Mucosa of descending colon (tissue), 3 donors: ENCODE measurements around the gene MARK3. TPM values are rescaled to one million over a fixed set of nuclear protein-coding genes. Genes with fewer than 3 reads are reported as not detected.

Experiments
- ATAC-seq: fragments of 200-7000 bp; cut with Tn5 transposase; one replicate; pipeline ENCODE4 v1.9.1; 2020; ENCODE audit warnings: mild to moderate bottlenecking, moderate library complexity
- DNase-seq, 3 donors: peaks; one replicate each; pipeline ENCODE4 v3.0.0-alpha.2; 2020
- H3K36me3 ChIP-seq: fragments of 200-600 bp; one replicate; pipeline ENCODE4 v1.8.0; 2021; ENCODE audit warnings: low read depth, mild to moderate bottlenecking
- H3K4me1 ChIP-seq: fragments of 200-600 bp; one replicate; pipeline ENCODE4 v1.8.0; 2021; ENCODE audit warnings: low read depth, mild to moderate bottlenecking
- H3K4me3 ChIP-seq: fragments of 200-600 bp; one replicate; pipeline ENCODE4 v1.8.0; 2021; ENCODE audit warnings: mild to moderate bottlenecking
- H3K9me3 ChIP-seq: fragments of 200-600 bp; one replicate; pipeline ENCODE4 v1.8.0; 2021; ENCODE audit warnings: mild to moderate bottlenecking
- intact Hi-C, 2 donors: fragments of 100-400 bp; cut with DNase I in 1 of 2; cut with micrococcal nuclease in 1 of 2; formaldehyde crosslinking; loops; one replicate each; pipeline versions ENCODE4 v1.11.0 to v1.11.1; 2022; cut with DNase I, micrococcal nuclease
- total RNA-seq, 3 donors: library from RNA; stranded (reverse); fragmentation: NEBNext Ultra II Directional in 2 of 3; extraction: Animal tissue kit (Norgen Biotek cat#: 25700) in 2 of 3; gene quantifications; one replicate each; pipeline versions ENCODE4 v1.2.1 to v1.2.4, GENCODE V29; 2021 to 2023
- TF ChIP-seq, protein P1 (sequence below): fragments of 200-600 bp; IDR thresholded peaks from one replicate; pipeline ENCODE4 v1.8.0; 2022; ENCODE audit warnings: antibody characterized with exemption, mild to moderate bottlenecking
- donor health status: DM: no; HTN: no; CAD: no; lungs with moderate emphysema.
- donor health status: DM: no; HTN: no; CAD: no.
- donor health status: DM: no; HTN: yes; CAD: no.

Gene MARK3
- total RNA-seq, 3 donors from 2014 or later = 60.8 to 85.7 (median 66.8) TPM

DNA sequence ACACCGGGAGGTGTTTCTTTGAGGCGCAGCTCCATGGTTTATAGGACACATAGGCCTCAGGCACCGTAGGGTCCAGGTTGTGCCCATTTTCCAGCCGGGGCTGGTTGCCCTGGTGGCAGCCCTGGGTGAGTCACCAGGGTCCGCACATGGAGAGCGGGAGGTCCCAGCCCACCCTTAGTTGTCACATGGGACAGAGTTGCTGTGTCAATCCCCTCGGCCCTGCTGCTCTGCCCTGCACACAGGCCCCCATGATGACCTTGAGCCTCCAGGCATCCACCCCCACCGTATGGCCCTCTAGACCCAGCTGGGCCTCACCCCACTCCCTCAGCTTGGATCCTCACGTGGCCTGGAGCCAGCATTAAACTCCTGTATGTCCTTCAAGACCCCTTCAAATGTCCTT is 151.5 kb downstream of the MARK3 start:
- no peak for ATAC-seq
- Histone ChIP-seq H3K36me3 (no peaks in the 10 kb centered on the region), H3K4me1 (peaks cover 31% of the 10 kb centered on the region), H3K9me3 (no peaks in the 10 kb centered on the region), H3K4me3 (no peak overlapping the region)
- DNase-seq = peak in 2 of 3 donors; percentile 24 to 44
- TF ChIP-seq, protein P1, sequence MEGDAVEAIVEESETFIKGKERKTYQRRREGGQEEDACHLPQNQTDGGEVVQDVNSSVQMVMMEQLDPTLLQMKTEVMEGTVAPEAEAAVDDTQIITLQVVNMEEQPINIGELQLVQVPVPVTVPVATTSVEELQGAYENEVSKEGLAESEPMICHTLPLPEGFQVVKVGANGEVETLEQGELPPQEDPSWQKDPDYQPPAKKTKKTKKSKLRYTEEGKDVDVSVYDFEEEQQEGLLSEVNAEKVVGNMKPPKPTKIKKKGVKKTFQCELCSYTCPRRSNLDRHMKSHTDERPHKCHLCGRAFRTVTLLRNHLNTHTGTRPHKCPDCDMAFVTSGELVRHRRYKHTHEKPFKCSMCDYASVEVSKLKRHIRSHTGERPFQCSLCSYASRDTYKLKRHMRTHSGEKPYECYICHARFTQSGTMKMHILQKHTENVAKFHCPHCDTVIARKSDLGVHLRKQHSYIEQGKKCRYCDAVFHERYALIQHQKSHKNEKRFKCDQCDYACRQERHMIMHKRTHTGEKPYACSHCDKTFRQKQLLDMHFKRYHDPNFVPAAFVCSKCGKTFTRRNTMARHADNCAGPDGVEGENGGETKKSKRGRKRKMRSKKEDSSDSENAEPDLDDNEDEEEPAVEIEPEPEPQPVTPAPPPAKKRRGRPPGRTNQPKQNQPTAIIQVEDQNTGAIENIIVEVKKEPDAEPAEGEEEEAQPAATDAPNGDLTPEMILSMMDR = no peak
- intact Hi-C loops = no loop called here

DNA sequence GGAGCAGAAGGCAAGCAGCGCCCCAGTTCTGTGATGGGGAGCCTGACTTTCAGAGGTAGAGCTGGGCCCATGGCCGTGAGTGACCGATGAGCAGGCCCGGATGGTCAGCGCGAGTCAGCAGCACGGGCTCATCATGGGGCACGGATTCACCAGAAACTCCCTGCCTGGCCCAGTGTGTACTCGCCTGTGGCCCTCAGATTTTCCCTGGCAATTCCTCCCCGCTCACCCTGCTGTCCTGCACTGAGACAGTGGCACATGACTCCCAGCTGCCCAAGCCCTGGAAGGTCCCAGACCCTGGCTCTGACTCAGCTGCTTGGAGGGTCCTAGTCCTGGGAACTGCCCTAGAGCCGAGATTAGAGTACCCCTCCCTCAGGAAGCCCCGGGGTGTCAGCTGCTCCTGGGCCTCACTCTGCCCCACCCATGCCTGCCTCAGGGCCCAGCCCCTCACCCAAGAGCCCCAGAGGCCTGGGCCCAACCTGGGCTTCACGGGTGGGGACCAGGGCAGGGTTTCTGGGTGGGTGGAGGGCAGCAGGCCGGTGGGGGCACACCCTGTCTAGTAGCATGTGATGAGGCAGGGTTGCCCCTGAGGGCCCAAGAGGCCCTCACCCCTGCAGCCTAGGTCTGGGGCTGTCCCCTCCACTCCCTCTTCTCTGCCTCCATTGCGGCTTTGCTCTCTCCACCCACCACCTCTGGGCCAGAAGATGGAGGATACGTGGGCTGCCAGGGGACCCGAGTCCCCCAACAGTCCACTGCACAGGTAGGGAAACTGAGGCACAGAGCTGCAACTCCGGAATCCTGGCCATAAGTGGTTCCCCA is 152.2 kb downstream of the MARK3 start:
- DNase-seq (peak in 2 of 3 donors; percentile 27 to 40), ATAC-seq (no peak)
- no peak overlapping the region for H3K4me3 ChIP-seq
- H3K36me3 ChIP-seq = no peaks in the 10 kb centered on the region
- intact Hi-C loops = no loop called here
- H3K4me1 ChIP-seq = peaks cover 37% of the 10 kb centered on the region
- TF ChIP-seq, protein P1 = no peak
- no peaks in the 10 kb centered on the region for H3K9me3 ChIP-seq

DNA sequence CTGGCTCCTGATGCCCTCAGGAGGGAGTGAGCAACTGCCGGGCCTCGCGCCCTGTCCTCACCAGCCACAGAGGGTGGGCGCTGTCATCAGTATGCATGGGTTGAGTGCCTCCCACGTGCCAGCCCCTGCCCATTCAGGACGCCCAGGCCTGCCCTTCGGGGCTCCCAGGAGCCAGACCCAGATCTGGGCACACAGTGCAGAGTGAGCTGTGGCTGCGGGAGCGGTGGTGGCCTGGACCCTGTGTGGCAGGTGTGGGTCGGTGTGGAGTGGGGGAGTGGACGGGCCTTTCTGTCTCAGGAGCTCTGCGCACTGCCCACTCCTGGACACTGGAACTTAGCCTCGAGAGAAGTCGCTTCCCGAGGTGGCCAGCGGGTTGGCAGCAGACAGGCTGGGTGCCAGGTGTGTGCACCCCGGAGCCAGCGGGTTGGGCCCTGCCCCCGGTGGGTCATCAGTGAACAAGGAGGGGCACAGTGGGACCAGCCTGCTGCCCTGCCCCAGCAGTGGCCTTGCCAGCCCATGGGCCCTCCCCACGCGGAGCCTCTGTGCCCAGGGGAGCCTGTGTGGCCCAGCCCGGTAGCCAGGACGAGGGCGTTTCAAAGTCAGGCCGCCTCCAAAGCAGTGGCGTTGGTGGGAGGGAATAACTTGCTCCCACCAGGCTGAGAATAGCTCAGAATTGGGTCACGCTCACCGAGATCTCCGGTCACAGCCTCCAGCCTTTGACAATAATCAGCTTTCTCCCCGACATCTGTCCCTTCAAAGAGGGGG is 153.3 kb downstream of the MARK3 start:
- Histone ChIP-seq H3K4me3 (no peak overlapping the region), H3K36me3 (no peaks in the 10 kb centered on the region), H3K9me3 (no peaks in the 10 kb centered on the region), H3K4me1 (peaks cover 48% of the 10 kb centered on the region)
- ATAC-seq (peak; percentile 8), DNase-seq (peak in 2 of 3 donors; percentile 57 to 60)
- TF ChIP-seq, protein P1 = no peak
- intact Hi-C loops = no loop called here

DNA sequence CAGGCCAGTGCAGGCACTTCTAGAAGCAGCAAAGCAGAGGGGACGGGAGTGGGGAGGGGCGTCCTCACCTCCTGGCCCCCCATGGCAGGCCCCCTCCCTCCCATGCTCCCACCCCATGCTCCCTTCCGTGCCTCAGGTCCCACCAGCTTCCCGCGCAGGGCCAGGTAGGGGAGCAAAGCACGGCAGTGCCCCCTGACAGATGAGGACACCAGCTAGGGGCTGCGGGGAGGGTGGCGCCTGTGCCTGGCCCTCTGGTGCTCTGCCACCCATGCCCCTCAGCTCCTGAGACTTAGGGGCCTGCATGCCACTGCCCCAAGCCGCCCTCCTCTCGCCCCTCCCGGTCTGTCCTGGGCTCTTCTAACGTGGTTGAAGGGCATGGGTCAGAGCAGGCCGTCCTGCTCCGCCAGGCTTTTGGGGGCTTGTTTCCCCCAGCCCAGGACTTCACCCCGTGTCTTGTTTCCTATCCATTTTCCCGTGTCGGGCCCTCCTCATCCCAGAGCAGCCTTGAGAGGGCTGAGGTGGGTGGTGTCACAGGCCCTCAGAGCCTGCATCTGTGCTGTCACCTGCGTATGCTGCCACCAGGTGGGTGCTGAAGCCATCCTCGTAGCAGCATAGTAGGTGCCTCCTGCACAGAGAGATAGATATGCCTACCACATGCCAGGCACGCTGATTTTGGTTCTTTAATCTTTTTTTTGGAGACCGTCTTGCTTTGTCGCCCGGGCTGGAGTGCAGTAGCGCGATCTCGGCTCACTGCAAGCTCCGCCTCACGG is 154.0 kb downstream of the MARK3 start:
- no peak for ATAC-seq

More for the DNA sequence above, 154.0 kb downstream of the MARK3 start:
- peak in 2 of 3 donors; percentile 35 to 50 for DNase-seq
- Histone ChIP-seq H3K4me1 (peaks cover 53% of the 10 kb centered on the region), H3K4me3 (no peak overlapping the region), H3K36me3 (no peaks in the 10 kb centered on the region), H3K9me3 (no peaks in the 10 kb centered on the region)
- TF ChIP-seq, protein P1 = no peak
- intact Hi-C loops = no loop called here
